Transverse colon (tissue), 4 donors: Measurements from ENCODE around the gene AVPI1. TPM values are rescaled to one million over a fixed set of nuclear protein-coding genes. Genes with fewer than 3 reads are reported as not detected.

Experiments
- DNase-seq: peaks from one replicate; pipeline ENCODE4 v3.0.0-alpha.2; 2019
- H3K27ac ChIP-seq, 4 donors: fragments of 200-600 bp; sonication (generic); 2 replicates each; pipeline ENCODE4 v1.5.1; 2016 to 2018; ENCODE audit warnings: inconsistent platforms in 4 of 4
- H3K27me3 ChIP-seq: fragments of 200-600 bp; sonication (generic); 2 replicates; pipeline ENCODE4 v1.5.1; 2017; ENCODE audit warnings: inconsistent platforms
- H3K36me3 ChIP-seq, 4 donors: fragments of 200-600 bp; sonication (generic); 2 replicates each; pipeline ENCODE4 v1.5.1; 2017 to 2019; ENCODE audit warnings: inconsistent platforms in 4 of 4
- H3K4me1 ChIP-seq, 4 donors: fragments of 200-600 bp; sonication (generic); 2 replicates each; pipeline ENCODE4 v1.5.1; 2017 to 2020; ENCODE audit warnings: inconsistent platforms in 4 of 4
- H3K4me3 ChIP-seq, 4 donors: fragments of 200-600 bp; sonication (generic); 1 replicate in 1 of 4; 2 replicates in 3 of 4; pipeline versions ENCODE4 v1.5.1 to v1.6.1; 2017 to 2019; ENCODE audit warnings: inconsistent platforms in 4 of 4
- H3K9me3 ChIP-seq, 2 donors: fragments of 200-600 bp; sonication (generic); 2 replicates each; pipeline ENCODE4 v1.5.1; 2017 to 2019; ENCODE audit warnings: inconsistent platforms in 2 of 2
- EP300 ChIP-seq: sonication (generic); formaldehyde crosslinking; IDR thresholded peaks from one replicate; pipeline ENCODE4 v1.6.1; 2017; ENCODE audit warnings: antibody characterized with exemption, low read depth
- POLR2A ChIP-seq: fragments of 450-650 bp; IDR thresholded peaks from one replicate; pipeline ENCODE4 v1.6.1; 2016; ENCODE audit warnings: antibody characterized with exemption, mild to moderate bottlenecking, moderate library complexity
- POLR2AphosphoS5 ChIP-seq, 3 donors: sonication (generic); formaldehyde crosslinking; IDR thresholded peaks; one replicate each; pipeline ENCODE4 v1.6.1; 2016; ENCODE audit warnings: antibody characterized with exemption in 3 of 3
- WGBS, 2 donors: methylation state at CpG; one replicate each; pipeline ENCODE4 v1.1.5; 2018; ENCODE audit warnings: low coverage in 1 of 2; 5-methylcytosine and 5-hydroxymethylcytosine counted together
- in situ Hi-C, 4 donors: fragments of 200-750 bp; cut with MboI; loops; one replicate each; pipeline versions ENCODE4 v1.15.0 to v1.15.1; 2017; ENCODE audit warnings: low sequenced_read_pairs in 3 of 4, low pct_ligation_motif_present in 1 of 4, low pct_unique_long_range_greater_than_20kb in 1 of 4
- intact Hi-C: fragments of 100-400 bp; cut with DNase I; formaldehyde crosslinking; loops from one replicate; pipeline ENCODE4 v1.15.1; 2023; ENCODE audit warnings: low total_unique reads
- total RNA-seq, 4 donors: library from RNA; depleted of rRNA; stranded (reverse); fragments of >200 nt; gene quantifications; one replicate each; pipeline ENCODE4 v1.1.0, GENCODE V29; 2016
- TF ChIP-seq, protein P1 (sequence below), 5 experiments: fragments of 200-600 bp in 3 of 5; fragments of 450-650 bp in 2 of 5; sonication (generic) in 3 of 5; IDR thresholded peaks; 1 replicate in 2 of 5; 2 replicates in 3 of 5; pipeline ENCODE4 v1.5.1; 2016 to 2017; ENCODE audit warnings: antibody characterized with exemption in 5 of 5, inconsistent platforms in 3 of 5, mild to moderate bottlenecking in 2 of 5, moderate library complexity in 1 of 5

Gene AVPI1
- total RNA-seq, 4 donors from 2014 or later, result 24.3 to 79.3 (median 47.9) TPM

DNA sequence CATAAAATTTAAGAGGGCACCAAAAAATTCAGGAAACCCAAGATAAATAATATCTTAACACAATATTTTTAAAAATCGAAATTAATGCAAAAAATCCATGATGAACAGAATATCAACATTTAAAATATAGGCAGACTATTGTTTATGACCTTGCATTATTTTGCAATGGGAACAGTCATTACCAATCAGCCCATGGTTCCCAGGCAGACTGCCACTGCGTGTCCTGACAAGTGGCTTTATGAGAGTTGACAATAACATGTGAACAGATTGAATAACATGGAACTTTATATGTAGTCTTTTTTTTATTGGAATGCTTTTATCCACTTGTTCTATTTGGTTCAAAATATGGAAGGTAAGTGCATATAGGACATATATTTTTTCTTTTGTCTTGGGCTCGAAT lies 3.1 kb upstream of the AVPI1 start:
- 68 to 85% methylated on average over 2 to 3 of the region's 3 CpGs for WGBS, 2 donors

DNA sequence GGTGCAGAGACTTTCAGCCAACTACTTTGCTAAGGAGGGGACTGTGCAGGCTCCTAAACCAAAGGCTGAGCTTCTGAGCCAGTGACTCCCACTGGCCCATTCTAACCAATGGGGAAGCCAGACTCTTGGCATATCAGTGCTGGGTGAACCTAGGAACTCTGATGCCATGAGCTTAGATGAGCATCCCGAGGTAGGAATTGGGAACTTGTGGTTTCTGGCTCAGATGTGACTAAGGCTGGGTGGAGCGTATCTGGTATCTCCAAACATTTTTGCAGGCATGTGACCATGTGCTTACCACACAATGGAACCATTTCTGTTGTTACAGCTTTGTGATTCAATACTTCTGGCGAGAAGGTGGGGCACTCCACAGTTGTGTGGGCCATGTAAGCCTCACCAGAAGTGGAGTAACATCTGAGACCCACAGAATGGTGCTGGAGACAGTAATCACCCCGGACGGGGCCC lies 2.5 kb upstream of the AVPI1 start:
- in situ Hi-C loops (loop anchor here in 1 of 4 donors (10.0 kb wide), 1 partner anchor 45 kb away; the partner anchor contains the start of gene ZFYVE27), intact Hi-C loops (no loop called here)
- whole genome bisulfite sequencing, 2 donors, result 80% methylated on average over 5 of the region's 5 CpGs; no CpG with 5 or more reads in 1 of the 2 donors
- no peaks in the 10 kb centered on the region for H3K27me3 ChIP-seq
- no peak for TF ChIP-seq EP300
- TF ChIP-seq POLR2AphosphoS5 (IDR thresholded peaks at IDR 0.05), result no peak
- H3K9me3 ChIP-seq, result no peaks in the 10 kb centered on the region
- H3K36me3 ChIP-seq, result no peaks in the 10 kb centered on the region
- H3K4me1 ChIP-seq, result peaks cover 6 to 37% (median 26%) of the 10 kb centered on the region in 4 donors
- H3K4me3 ChIP-seq, result no peak overlapping the region
- peak overlapping the region; percentile 5 to 92 (median 90) for H3K27ac ChIP-seq
- no peak for DNase-seq

More for the DNA sequence above, 3.1 kb upstream of the AVPI1 start:
- TF ChIP-seq POLR2AphosphoS5 (IDR thresholded peaks at IDR 0.05), result no peak
- in situ Hi-C loops, result no loop called here
- no peaks in the 10 kb centered on the region for H3K9me3 ChIP-seq
- peaks cover 6 to 31% (median 22%) of the 10 kb centered on the region in 4 donors for H3K4me1 ChIP-seq
- DNase-seq, result no peak
- H3K36me3 ChIP-seq, result no peaks in the 10 kb centered on the region
- no peak overlapping the region for H3K27ac ChIP-seq
- intact Hi-C loops, result no loop called here
- H3K4me3 ChIP-seq, result no peak overlapping the region
- no peaks in the 10 kb centered on the region for H3K27me3 ChIP-seq

DNA sequence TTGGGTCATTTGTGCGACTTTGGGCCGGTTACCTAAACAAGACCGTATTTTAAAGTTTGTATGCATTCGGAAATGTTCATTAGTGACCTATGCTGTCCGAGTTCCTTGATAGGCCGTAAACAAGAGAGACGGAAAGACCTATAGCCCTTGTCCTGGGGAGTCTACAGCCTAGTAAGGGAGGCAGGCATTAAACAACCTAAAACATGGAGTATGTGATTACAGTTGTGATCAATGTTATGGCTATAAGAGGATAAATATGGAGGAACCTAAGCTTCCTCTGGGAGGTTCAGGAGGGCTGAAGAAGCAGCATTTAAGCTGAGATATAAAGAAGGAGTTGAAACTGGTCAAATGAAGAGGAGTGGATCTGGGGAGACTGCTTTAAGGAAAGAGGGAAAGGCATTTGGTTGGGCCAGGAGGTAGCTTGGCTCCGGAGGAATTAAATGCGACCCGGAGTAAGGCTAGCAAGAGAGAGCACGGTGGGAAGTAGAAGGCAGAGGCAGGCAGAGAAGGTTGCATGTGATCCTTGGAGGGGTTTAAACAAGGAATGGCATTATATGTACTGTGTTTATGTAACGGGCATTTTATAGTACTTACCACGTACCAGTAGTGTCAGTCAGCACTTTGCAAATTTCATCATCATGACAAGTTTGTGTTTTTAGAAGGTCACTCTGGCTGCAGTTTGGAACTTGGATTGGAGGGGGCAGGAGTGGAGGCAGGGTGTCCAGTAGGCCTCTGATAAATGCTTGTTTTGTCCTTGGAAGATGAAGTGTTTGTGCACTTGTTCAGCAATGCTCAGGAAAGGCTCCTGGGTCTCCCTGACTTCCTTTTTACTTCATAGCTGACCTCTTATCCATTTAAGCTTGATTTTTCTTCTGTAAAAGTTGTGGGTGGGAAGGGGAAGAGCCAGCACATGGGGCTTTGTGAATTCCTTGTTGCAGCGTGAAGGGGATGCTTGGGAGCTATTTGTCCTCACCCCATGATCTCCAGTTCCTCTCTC lies 1.0 kb upstream of the AVPI1 start:
- Histone ChIP-seq H3K36me3 (no peaks in the 10 kb centered on the region), H3K4me3 (peak overlapping the region in 3 of 4 donors; percentile 51 to 65 (median 62)), H3K27me3 (no peaks in the 10 kb centered on the region), H3K9me3 (no peaks in the 10 kb centered on the region), H3K4me1 (peaks cover 17 to 52% (median 41%) of the 10 kb centered on the region in 4 donors), H3K27ac (peak overlapping the region; percentile 90 to 93 (median 92))
- WGBS, 2 donors, result 44 to 45% methylated on average over 10 to 14 of the region's 14 CpGs
- no peak for DNase-seq
- intact Hi-C loops, result no loop called here
- in situ Hi-C loops, result loop anchor here in 1 of 4 donors (10.0 kb wide), 1 partner anchor 47 kb away; the partner anchor contains the start of gene ZFYVE27
- no peak for TF ChIP-seq POLR2A
- TF ChIP-seq POLR2AphosphoS5 (IDR thresholded peaks at IDR 0.05), result peak in 1 of 3 donors; percentile 20
- no peak for TF ChIP-seq EP300
- TF ChIP-seq, protein P1, sequence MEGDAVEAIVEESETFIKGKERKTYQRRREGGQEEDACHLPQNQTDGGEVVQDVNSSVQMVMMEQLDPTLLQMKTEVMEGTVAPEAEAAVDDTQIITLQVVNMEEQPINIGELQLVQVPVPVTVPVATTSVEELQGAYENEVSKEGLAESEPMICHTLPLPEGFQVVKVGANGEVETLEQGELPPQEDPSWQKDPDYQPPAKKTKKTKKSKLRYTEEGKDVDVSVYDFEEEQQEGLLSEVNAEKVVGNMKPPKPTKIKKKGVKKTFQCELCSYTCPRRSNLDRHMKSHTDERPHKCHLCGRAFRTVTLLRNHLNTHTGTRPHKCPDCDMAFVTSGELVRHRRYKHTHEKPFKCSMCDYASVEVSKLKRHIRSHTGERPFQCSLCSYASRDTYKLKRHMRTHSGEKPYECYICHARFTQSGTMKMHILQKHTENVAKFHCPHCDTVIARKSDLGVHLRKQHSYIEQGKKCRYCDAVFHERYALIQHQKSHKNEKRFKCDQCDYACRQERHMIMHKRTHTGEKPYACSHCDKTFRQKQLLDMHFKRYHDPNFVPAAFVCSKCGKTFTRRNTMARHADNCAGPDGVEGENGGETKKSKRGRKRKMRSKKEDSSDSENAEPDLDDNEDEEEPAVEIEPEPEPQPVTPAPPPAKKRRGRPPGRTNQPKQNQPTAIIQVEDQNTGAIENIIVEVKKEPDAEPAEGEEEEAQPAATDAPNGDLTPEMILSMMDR (IDR thresholded peaks at IDR 0.05), result no peak

- Histone ChIP-seq H3K4me1 (peaks cover 17 to 66% (median 54%) of the 10 kb centered on the region in 4 donors), H3K27me3 (no peaks in the 10 kb centered on the region), H3K36me3 (no peaks in the 10 kb centered on the region), H3K9me3 (no peaks in the 10 kb centered on the region), H3K4me3 (peak overlapping the region; percentile 51 to 65 (median 60)), H3K27ac (peak overlapping the region; percentile 90 to 93 (median 92))
- in situ Hi-C loops, result loop anchor here in 1 of 4 donors (10.0 kb wide), 1 partner anchor 48 kb away; the partner anchor contains the start of gene ZFYVE27
- no peak for TF ChIP-seq POLR2AphosphoS5 (IDR thresholded peaks at IDR 0.05)
- no peak for TF ChIP-seq EP300
- TF ChIP-seq, protein P1 (IDR thresholded peaks at IDR 0.05), result no peak
- no peak for TF ChIP-seq POLR2A
- intact Hi-C loops, result no loop called here
- WGBS, 2 donors, result 16% methylated on average over 14 of the region's 14 CpGs; no CpG with 5 or more reads in 1 of the 2 donors
- DNase-seq, result no peak
Observed at GRCh38 chr10:97686301-97686961, 610 bp downstream of the AVPI1 start.
